ENCODE results near the gene DROSHA. TPM values are rescaled to one million over a fixed set of nuclear protein-coding genes. Genes with fewer than 3 reads are reported as not detected.

Gene DROSHA
- total and polyA plus RNA-seq, 10 of the 15 experiments (the other 5 are each of a cell fraction or from before 2014, with no cell fraction given): 27.9 to 55.0 (median 37.6) TPM

GRCh38 chr5:31531888-31532547 is at the start of gene DROSHA, which contains the start of gene C5orf22 (continued):
- TF ChIP-seq CEBPZ (IDR thresholded peaks at IDR 0.05; ENCODE audit: low read depth, low read length) (peak; percentile 66), IRF4 (IDR thresholded peaks at IDR 0.05; ENCODE audit: low read depth, low read length) (no peak), ZNF622 (IDR thresholded peaks at IDR 0.05) (no peak), POLR2AphosphoS5 (IDR thresholded peaks at IDR 0.05; ENCODE audit: low read length) (peak; percentile 54; the same call in 1 of the 2 replicates), REST (IDR thresholded peaks at IDR 0.05; ENCODE audit: low read depth, low read length) (no peak), E4F1 (IDR thresholded peaks at IDR 0.05; ENCODE audit: borderline replicate concordance, partially characterized antibody) (peak; percentile 45), FOS (IDR thresholded peaks at IDR 0.05; ENCODE audit: borderline replicate concordance, extremely low read depth, insufficient read length) (peak; percentile 58), HCFC1 (IDR thresholded peaks at IDR 0.05; ENCODE audit: low read length) (peak; percentile 47), ZNF384 (IDR thresholded peaks at IDR 0.05; ENCODE audit: borderline replicate concordance, low read depth, low read length) (no peak), MEF2A (IDR thresholded peaks at IDR 0.05; ENCODE audit: insufficient read depth, low read depth, low read length) (no peak), E2F4 (IDR thresholded peaks at IDR 0.05; ENCODE audit: low read depth, low read length) (peak; percentile 63; the same call in 1 of the 2 replicates), BHLHE40 (IDR thresholded peaks at IDR 0.05; ENCODE audit: borderline replicate concordance in 1 of 2, low read depth in 2 of 2, low read length in 1 of 2) (no peak), HDGF (IDR thresholded peaks at IDR 0.05) (no peak), CHD2 (IDR thresholded peaks at IDR 0.05; ENCODE audit: borderline replicate concordance, low read depth, low read length) (peak; percentile 95), KDM1A (IDR thresholded peaks at IDR 0.05; ENCODE audit: borderline replicate concordance) (no peak), NR2C2 (IDR thresholded peaks at IDR 0.05; ENCODE audit: borderline replicate concordance, control insufficient read depth, insufficient read length, low read depth) (no peak), SRF (IDR thresholded peaks at IDR 0.05; ENCODE audit: low read depth in 2 of 2, low read length in 2 of 2) (peak in 1 of 2 experiments; percentile 47; a peak in 1 of 4 replicates), CREB1 (IDR thresholded peaks at IDR 0.05; ENCODE audit: low read depth) (0 out of 2 replicates have a peak, but pooled peaks have one; percentile 53)
